ENCODE measurements around the gene PLCH2. TPM values are rescaled to one million over a fixed set of nuclear protein-coding genes. Genes with fewer than 3 reads are reported as not detected.

Gene PLCH2
- total and polyA plus RNA-seq, 9 of the 15 experiments (the other 6 are each of a cell fraction or from before 2014, with no cell fraction given) = 0.16 TPM; not detected in 8

- in situ Hi-C loops (cut with MboI) (no loop called here), intact Hi-C loops (cut with micrococcal nuclease) (no loop called here)
- peaks cover 18 to 75% of the 10 kb centered on the region in 2 experiments; a peak in 4 of 5 replicates for H3K27me3 ChIP-seq (ENCODE audit: control insufficient read depth in 2 of 2, insufficient read depth in 2 of 2, low read length in 2 of 2)
- FAIRE-seq (no peak), ATAC-seq (no peak), DNase-seq (ENCODE audit: extremely low read depth in 1 of 4, low spot score in 3 of 4) (no peak)
- no TSS peak for BruUV-seq (replicated peaks)
- H3K27ac ChIP-seq (ENCODE audit: extremely low read depth, low read depth, low read length) = no peak overlapping the region
- H3K9ac ChIP-seq (ENCODE audit: insufficient read depth in 1 of 2, low read depth in 2 of 2, low read length in 2 of 2) = no peak overlapping the region
- 6% methylated on average over 15 of the region's 15 CpGs for WGBS (ENCODE audit: insufficient coverage, low coverage, missing lambda C conversion rate)
- no peaks in the 10 kb centered on the region for H3K79me2 ChIP-seq (ENCODE audit: control insufficient read depth, insufficient read depth, low read length)
- peaks cover 0 to 52% of the 10 kb centered on the region in 2 experiments; a peak in 3 of 5 replicates for H3K4me1 ChIP-seq (replicated peaks in 1 of 2; ENCODE audit: control insufficient read depth in 2 of 2, insufficient read depth in 2 of 2, low read length in 2 of 2)
- ChIA-PET POLR2A (interaction anchor here (0.6 to 2.0 kb wide), 5 partner anchors 11 to 217 kb away, joined by 3 to 10 read pairs (median 4); no protein-coding TSS in a partner anchor), CTCF (ENCODE audit: low intra/inter-chr PET ratio) (no interaction called here)
- peaks cover 13% of the 10 kb centered on the region for H4K20me1 ChIP-seq (replicated peaks; ENCODE audit: control insufficient read depth, insufficient read depth, low read length)
- H2AFZ ChIP-seq (ENCODE audit: low read depth, low read length) = no peak overlapping the region
- H3K4me3 ChIP-seq = no peak overlapping the region
- no peak overlapping the region for H3K4me2 ChIP-seq (ENCODE audit: insufficient read depth, low read length)
- no peaks in the 10 kb centered on the region for H3K9me3 ChIP-seq (replicated peaks; ENCODE audit: control insufficient read depth, insufficient read depth, low read depth, low read length)
- TF ChIP-seq, protein P1, sequence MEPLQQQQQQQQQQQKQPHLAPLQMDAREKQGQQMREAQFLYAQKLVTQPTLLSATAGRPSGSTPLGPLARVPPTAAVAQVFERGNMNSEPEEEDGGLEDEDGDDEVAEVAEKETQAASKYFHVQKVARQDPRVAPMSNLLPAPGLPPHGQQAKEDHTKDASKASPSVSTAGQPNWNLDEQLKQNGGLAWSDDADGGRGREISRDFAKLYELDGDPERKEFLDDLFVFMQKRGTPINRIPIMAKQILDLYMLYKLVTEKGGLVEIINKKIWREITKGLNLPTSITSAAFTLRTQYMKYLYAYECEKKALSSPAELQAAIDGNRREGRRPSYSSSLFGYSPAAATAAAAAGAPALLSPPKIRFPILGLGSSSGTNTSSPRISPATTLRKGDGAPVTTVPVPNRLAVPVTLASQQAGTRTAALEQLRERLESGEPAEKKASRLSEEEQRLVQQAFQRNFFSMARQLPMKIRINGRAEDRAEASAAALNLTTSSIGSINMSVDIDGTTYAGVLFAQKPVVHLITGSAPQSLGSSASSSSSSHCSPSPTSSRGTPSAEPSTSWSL (CRISPR knock-in tag; IDR thresholded peaks at IDR 0.05; ENCODE audit: borderline replicate concordance) = no peak
- H3K9me1 ChIP-seq (ENCODE audit: control insufficient read depth, insufficient read depth, low read length) = no peaks in the 10 kb centered on the region
- H3K36me3 ChIP-seq (ENCODE audit: control insufficient read depth, insufficient read depth, low read length) = no peaks in the 10 kb centered on the region
Measured at GRCh38 chr1:2445823-2446215, 30.3 kb upstream of the PLCH2 start.

GRCh38 chr1:2446394-2446793 lies 29.7 kb upstream of the PLCH2 start:
- in situ Hi-C loops (cut with MboI) (no loop called here), intact Hi-C loops (cut with micrococcal nuclease) (no loop called here)
- Histone ChIP-seq H4K20me1 (replicated peaks; ENCODE audit: control insufficient read depth, insufficient read depth, low read length) (peaks cover 14% of the 10 kb centered on the region), H3K79me2 (ENCODE audit: control insufficient read depth, insufficient read depth, low read length) (no peaks in the 10 kb centered on the region), H3K4me2 (ENCODE audit: insufficient read depth, low read length) (no peak overlapping the region), H3K27me3 (ENCODE audit: control insufficient read depth in 2 of 2, insufficient read depth in 2 of 2, low read length in 2 of 2) (peaks cover 18 to 77% of the 10 kb centered on the region in 2 experiments; a peak in 4 of 5 replicates), H3K27ac (ENCODE audit: extremely low read depth, low read depth, low read length) (no peak overlapping the region), H2AFZ (ENCODE audit: low read depth, low read length) (no peak overlapping the region), H3K4me3 (no peak overlapping the region), H3K9me1 (ENCODE audit: control insufficient read depth, insufficient read depth, low read length) (no peaks in the 10 kb centered on the region), H3K4me1 (replicated peaks in 1 of 2; ENCODE audit: control insufficient read depth in 2 of 2, insufficient read depth in 2 of 2, low read length in 2 of 2) (peaks cover 0 to 56% of the 10 kb centered on the region in 2 experiments; a peak in 3 of 5 replicates), H3K9me3 (replicated peaks; ENCODE audit: control insufficient read depth, insufficient read depth, low read depth, low read length) (no peaks in the 10 kb centered on the region), H3K36me3 (ENCODE audit: control insufficient read depth, insufficient read depth, low read length) (no peaks in the 10 kb centered on the region), H3K9ac (ENCODE audit: insufficient read depth in 1 of 2, low read depth in 2 of 2, low read length in 2 of 2) (no peak overlapping the region)
- WGBS (ENCODE audit: insufficient coverage, low coverage, missing lambda C conversion rate) = 0% methylated on average over 8 of the region's 13 CpGs
- ATAC-seq = no peak
- FAIRE-seq = no peak
- ChIA-PET POLR2A (interaction anchor here (0.6 to 2.0 kb wide), 6 partner anchors 10 to 217 kb away, joined by 3 to 10 read pairs (median 3); no protein-coding TSS in a partner anchor), CTCF (ENCODE audit: low intra/inter-chr PET ratio) (no interaction called here)
- no TSS peak for BruUV-seq (replicated peaks)
- no peak for DNase-seq (ENCODE audit: extremely low read depth in 1 of 4, low spot score in 3 of 4)
- TF ChIP-seq NONO (IDR thresholded peaks at IDR 0.05; ENCODE audit: low read depth in 2 of 2, low read length in 1 of 2) (no peak), ZNF668 (CRISPR knock-in tag; IDR thresholded peaks at IDR 0.05) (no peak), SIX5 (IDR thresholded peaks at IDR 0.05; ENCODE audit: borderline replicate concordance in 1 of 2, insufficient read depth in 1 of 2, low read depth in 1 of 2, low read length in 2 of 2) (no peak), NR2C2 (CRISPR knock-in tag; IDR thresholded peaks at IDR 0.05) (no peak), NR2C2 (tag; IDR thresholded peaks at IDR 0.05) (no peak), ZNF77 (CRISPR knock-in tag; IDR thresholded peaks at IDR 0.05) (no peak), SRSF7 (optimal IDR thresholded peaks at IDR 0.05; ENCODE audit: low read depth, low read length) (no peak), RBM14 (IDR thresholded peaks at IDR 0.05; ENCODE audit: borderline replicate concordance, insufficient read depth, low read depth, low read length) (0 out of 2 replicates have a peak, but pooled peaks have one; percentile 16)
